GM10266 (cell line): ENCODE data around the gene ANKRD53.

Experiments used
- DNase-seq: peaks from one replicate; pipeline ENCODE4 v3.0.0; 2012; ENCODE audit errors: extremely low spot score
- TF ChIP-seq, protein P1 (sequence below): IDR thresholded peaks from 2 replicates; pipeline ENCODE4 v1.5.1; 2012; ENCODE audit warnings: mild to moderate bottlenecking, low read depth; ENCODE audit not compliant: control insufficient read depth, insufficient read depth; ENCODE audit errors: missing control alignments

ANKRD53 gene

GRCh38 chr2:70936165-70936978, 42.1 kb upstream of the ANKRD53 start:
- TF ChIP-seq, protein P1, sequence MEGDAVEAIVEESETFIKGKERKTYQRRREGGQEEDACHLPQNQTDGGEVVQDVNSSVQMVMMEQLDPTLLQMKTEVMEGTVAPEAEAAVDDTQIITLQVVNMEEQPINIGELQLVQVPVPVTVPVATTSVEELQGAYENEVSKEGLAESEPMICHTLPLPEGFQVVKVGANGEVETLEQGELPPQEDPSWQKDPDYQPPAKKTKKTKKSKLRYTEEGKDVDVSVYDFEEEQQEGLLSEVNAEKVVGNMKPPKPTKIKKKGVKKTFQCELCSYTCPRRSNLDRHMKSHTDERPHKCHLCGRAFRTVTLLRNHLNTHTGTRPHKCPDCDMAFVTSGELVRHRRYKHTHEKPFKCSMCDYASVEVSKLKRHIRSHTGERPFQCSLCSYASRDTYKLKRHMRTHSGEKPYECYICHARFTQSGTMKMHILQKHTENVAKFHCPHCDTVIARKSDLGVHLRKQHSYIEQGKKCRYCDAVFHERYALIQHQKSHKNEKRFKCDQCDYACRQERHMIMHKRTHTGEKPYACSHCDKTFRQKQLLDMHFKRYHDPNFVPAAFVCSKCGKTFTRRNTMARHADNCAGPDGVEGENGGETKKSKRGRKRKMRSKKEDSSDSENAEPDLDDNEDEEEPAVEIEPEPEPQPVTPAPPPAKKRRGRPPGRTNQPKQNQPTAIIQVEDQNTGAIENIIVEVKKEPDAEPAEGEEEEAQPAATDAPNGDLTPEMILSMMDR = no peak
- DNase-seq = no peak

DNA sequence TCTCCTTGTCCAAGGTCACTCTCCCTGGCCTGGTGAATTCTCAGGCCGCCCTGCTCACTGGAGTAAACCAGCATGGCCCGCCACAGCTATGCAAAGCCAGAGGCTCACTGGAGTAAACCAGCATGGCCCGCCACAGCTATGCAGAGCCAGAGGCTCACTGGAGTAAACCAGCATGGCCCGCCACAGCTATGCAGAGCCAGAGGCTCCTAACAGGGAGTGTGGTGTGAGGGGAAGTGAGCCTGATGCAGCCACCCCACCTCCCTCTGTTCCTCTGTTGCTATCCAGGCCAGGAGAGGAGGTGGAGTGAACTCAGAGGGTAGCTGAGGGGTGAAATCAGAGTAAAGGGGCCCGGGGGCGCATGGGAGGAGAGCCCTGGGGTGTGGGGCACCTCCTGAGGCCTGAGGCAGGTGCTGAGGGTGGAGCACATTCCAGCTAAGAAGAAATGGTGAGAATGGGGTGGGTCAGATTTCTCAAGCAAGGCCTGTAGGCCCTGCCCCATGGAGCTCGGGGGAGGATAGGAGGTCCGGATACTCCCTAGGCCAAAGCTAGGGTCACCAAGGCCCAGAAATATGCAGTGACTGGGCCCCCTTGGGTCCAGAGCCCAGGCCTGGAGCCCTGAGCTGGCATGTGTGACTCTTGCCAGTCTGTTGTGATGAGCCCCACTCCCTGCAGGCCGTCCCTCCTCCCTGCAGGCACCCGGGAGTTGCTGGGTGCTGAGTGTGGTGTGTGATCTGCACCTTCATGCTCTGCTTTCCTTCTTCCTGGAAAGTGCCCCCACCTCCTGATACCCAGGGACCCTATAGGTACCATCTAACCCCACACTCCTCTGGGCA, 41.2 kb upstream of the ANKRD53 start:
- DNase-seq = no peak
- TF ChIP-seq, protein P1 = no peak

DNA sequence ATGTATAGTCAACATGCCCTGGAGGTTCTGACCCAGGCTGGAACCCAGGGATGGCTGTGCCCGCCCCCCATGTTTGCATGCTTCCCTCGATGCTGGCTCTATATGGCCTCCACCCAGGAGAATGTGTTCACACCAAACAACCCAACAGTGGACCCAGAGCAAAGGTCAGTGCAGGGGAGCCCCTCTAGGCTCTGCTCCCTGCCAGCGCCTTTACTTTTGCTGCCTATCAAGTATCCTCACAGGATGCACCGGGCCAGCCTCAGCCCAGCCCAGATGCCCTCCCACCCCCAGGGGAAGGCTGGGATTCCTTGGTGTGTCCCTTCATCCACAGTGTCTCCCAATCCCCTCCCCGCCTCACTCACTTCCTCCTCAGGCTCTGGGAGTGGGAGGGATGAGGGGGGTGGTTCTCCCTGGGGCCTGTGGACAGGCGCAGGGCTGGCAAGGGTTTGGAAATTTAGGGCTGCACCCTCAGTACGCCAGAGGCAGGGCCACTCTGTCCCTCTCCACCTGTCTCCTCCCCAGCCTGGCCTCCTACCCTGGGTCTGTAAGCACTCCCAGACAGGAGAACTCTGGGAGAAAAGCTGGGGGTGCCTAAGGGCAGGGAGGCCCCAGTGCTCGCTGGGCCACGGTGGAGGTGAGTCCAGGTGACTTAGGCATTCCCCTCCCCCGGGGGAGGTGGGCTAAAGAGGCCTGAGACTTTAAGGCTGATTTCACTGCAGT, 40.4 kb upstream of the ANKRD53 start:
- TF ChIP-seq, protein P1 = no peak
- no peak for DNase-seq

GRCh38 chr2:70938586-70938950, 39.9 kb upstream of the ANKRD53 start:
- TF ChIP-seq, protein P1 = no peak
- DNase-seq = no peak

GRCh38 chr2:70939001-70939838, 39.2 kb upstream of the ANKRD53 start:
- no peak for DNase-seq
- TF ChIP-seq, protein P1 = no peak

- TF ChIP-seq, protein P1 = no peak
- no peak for DNase-seq
These were observed 38.4 kb upstream of the ANKRD53 start for GRCh38 chr2:70939839-70940580.
